ENCODE measurements around the gene EIF3B.
"Not testable (repeated sequence)": the region's sequence is repeated elsewhere in the genome, so short reads cannot be mapped to it uniquely, and the experiment has no call there.

The EIF3B gene

DNA sequence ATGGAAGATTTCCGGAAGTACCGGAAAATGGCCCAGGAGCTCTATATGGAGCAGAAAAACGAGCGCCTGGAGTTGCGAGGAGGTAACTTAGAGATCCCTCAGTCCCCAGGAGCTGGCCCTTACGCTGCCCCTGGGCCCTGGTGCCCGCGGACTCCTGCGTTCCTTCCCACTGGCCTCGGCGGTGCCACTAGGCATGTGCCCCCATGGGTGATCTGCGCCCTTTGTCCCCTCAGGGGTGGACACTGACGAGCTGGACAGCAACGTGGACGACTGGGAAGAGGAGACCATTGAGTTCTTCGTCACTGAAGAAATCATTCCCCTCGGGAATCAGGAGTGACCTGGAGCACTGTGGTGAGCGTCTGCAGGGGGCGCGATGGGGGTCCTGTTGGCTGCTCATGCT lies 24.5 kb downstream of the EIF3B start:
- DNase-seq = no peak

DNA sequence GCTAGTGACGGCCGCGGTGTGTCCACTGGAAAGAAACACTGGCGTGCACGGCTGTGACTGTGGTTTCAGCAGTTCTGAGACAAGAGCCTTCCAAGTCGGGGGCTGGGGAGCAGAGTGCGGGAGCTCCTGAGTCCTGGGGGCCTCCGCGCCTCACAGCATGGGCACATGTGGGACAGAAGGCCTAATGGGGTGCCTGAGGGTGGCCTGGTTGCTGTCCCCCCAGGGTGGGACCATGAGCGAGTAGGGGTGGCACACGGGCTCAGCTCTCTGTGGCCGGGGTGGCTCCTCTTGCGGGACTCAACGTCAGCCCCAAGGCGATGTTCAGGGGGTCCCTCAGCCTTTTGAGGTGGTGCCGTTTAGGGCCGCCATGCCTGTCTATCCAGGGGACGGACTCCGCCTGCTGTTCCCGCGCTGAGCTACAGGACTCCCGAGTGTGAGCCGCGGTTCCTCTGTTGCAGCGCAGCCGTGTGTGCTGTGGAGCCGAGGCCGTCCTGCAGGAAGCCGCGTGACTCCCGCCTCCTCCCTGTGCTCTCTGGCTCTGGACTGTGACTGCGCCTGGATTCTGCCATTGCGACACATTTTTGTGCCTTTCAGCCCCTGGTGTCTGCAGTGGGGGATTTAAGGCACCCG lies 25.3 kb downstream of the EIF3B start:
- no peak for DNase-seq

DNA sequence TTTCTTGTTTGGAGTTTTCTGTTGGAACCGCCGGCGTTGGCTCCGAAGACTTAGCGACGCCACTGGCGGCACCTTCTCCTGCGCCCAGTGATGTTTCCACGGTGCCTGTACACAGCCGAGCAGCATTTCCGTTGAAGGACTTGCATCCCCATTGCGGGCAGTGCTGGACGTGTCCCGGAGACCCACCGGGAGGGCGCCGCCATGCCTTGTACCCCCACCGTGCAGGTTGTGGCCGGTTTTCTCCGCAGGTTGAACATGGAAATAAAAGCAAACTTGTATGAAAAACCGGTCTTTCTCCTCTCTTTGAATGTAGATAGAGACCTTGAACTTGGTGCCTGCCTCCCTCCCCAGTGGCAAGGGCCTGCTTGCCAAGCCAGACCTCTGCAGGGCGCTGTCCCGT lies 25.8 kb downstream of the EIF3B start:
- DNase-seq = no peak

- no peak for DNase-seq
Measured at GRCh38 chr7:2381227-2381626, 26.6 kb downstream of the EIF3B start.

DNA sequence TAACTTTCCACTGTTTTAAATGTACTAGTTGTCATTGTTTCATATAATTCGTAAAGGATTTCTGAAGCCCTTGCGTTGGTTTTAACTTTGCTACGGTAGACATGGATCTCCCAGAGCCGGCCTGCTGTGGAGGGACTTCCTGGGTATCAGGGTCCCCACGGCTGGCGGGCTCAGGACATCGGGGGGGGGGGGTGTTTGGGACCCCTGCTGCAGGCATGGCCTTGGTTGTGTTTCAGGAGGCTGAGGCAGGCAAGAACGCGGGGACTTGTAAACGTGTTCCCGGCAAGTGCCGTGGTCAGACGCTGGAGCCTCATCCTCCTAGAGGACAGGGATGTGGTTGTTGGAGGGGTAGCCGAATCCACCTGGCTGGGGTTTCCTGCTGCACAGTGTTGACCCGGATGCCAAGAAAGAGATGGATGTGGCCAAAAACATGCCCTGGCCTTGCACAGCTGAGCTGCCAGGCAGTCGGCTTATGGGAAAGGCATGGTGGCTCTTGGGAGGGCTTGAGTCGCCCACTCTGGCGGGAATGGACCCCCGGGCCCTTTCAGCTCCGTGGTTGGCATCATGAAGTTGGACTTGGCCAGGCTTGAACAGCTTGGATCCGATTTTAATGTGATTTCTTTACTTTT lies 27.4 kb downstream of the EIF3B start:
- DNase-seq = no peak

DNA sequence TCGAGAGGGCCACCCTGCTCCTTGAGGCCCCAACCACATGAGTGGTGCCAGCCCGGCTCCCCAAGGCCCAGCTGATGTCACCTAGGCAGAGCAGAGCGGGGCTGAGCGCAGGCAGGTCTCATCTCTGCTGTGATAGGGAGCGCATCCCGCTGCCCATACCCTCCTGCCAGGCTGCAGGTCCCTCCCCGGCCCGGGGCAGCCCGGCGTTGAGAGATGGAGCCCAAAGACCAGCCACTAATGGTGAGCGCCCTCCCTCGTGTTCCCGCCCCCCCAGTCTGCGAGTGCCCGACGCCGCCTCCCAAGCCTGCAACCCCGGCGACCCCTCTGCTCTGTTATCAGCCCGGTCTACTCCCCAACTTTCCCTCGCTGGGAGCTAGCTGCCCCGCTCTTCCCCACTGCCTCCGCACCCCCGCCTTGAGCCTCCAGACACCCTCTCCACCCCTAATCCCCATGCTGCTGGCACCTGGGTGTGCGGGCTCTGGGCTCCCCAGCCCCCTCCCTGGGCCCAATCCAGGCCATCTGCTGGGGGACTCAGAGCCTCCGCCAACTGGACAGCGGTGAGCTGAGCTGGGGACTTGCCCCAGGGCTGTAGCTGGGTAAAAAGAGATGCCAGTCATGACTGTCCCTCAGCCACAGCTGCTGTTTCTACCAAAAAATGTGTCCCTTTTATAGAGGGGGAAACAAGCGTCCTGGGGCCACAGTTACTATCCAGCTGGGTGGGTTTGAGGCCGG lies 29.1 kb downstream of the EIF3B start:
- DNase-seq = no peak

GRCh38 chr7:2384354-2385243 lies 30.0 kb downstream of the EIF3B start:
- DNase-seq = no peak

DNA sequence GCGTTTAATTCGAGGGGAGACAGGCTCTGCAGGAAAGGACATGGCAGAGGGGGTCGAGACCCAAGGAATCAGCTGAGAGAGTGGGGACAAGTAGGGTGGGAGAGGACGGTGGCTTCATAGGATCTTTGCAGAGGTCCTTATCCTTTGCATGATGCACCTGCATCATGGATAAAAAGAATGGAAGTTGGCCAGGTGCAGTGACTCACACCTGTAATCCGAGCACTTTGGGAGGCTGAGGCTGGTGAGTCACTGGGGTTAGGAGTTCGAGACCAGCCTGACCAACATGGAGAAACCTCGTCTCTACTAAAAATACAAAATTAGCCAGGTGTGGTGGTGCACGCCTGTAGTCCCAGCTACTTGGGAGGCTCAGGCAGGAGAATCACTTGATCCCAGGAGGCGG lies 31.5 kb downstream of the EIF3B start:
- not testable (repeated sequence) for DNase-seq

- DNase-seq = no peak
Measured at GRCh38 chr7:2386964-2387669, 32.5 kb downstream of the EIF3B start.

GRCh38 chr7:2387897-2388636 lies 33.4 kb downstream of the EIF3B start:
- no peak for DNase-seq

- no peak for DNase-seq
Measured at GRCh38 chr7:2388637-2388954, 34.0 kb downstream of the EIF3B start.

DNA sequence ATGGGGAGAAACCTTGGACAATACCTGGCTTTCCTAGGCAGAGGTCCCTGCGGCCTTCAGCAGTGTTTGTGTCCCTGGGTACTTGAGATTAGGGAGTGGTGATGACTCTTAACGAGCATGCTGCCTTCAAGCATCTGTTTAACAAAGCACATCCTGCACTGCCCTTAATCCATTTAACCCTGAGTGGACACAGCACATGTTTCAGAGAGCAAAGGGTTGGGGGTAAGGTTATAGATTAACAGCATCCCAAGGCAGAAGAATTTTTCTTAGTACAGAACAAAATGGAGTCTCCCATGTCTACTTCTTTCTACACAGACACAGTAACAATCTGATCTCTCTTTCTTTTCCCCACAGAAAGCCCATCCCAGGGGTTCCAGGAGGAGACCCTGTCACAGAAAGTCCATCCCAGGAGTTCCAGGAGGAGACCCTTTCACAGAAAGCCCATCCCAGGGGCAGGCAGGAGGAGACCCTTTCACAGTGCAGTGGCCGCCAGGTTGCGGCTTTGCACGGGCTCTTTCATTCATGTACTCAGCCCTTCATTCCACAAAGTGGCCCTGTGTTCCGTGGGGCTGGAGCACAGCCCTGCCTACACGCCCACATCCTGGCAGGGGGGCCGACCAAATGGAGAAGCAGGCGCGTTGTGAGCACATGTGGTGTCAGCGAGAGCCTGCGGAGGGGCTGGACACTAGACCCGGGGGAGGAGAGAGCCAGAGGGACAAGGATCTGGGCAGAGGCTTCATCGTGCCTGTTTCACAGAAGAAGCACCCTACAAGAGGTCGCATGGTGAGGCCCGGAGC lies 35.6 kb downstream of the EIF3B start:
- DNase-seq = not testable (repeated sequence)

DNA sequence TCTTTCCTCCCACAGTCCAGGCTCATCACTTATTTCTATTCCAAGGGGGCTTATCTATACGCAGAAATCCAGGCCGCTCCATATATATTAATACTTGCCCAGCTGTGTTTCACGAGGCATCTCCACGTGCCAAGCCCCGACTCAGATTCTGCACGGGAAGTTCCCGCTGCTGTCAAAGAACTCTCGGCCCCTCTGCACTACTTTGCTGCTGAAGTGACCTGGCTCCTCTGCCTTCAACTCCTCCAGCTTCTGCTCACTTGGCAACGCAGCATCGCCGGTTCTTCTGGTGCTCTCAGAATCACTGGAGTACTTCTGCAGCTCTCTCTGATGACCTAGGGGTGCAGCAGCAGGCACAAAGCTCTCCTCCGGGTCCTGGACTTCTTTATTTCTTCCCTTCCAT lies 39.1 kb downstream of the EIF3B start:
- no peak for DNase-seq

DNA sequence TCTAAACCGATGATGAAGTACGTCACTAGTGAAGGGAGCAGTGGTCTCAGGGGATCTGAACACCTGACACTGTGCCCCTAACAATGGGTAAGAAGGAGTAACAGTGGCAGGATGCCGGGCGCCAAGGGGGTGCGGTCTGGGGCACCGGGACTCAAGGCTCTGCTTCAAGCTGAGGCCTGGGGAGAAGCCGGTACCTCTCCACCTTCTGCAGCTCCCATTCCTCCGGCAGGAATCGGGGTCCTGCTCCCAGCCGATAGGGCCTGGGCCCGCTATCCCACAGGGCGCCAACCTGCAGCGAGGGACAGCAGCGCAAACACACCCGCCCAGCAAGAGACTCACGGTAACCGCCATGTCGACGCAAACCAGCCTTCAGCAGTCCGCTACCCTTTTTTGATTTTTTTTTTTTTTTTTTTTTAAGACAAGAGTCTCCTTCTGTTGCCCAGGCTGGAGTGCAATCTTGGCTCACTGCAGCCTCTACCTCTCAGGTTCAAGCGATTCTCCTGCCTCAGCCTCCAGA lies 40.0 kb downstream of the EIF3B start:
- no peak for DNase-seq

GRCh38 chr7:2398506-2398905 lies 43.9 kb downstream of the EIF3B start:
- no peak for DNase-seq

DNA sequence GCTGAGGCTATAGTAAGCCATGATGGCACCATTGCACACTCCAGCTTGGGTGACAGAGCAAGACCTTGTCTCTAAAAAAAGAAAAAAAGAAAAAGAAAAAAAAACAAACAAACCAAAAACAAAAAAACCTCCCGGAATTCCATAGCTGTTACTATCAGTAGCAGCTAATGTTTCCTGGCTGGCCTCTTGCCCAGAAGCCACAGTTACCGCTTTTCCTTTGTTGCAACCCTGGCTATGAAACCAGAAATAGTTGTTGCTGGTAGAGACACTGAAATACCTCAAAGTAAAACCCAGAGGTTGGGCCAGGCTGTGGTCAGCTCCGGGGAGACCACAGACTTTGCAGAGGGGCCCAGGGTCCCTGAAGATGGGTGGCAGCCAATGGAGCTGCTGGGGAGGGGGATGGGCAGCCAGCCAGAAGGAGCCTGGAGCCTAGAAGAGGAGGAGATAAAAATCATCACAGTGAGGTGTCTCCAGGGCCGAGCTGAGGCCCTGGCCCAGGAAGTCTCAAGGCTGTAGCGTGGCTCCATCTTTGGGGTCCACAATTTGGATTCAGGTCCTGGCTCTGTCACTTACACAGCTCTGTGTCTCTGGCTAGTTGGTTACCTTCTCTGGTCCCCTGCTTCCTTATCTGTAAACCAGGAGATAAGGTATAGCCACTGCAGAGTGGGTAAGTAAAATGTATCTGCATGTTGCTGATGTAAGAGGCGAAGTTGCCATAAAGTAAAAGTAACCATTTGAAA lies 45.4 kb downstream of the EIF3B start:
- no peak for DNase-seq

- no peak for DNase-seq
Measured at GRCh38 chr7:2402687-2403013, 48.0 kb downstream of the EIF3B start.

- DNase-seq = peak; percentile 93
Measured at GRCh38 chr7:2403014-2403717, 48.5 kb downstream of the EIF3B start, which contains the start of gene CHST12. CHST12 (plus strand) TSS chr7:2403611; CDS start chr7:2432640, 29,029 bp downstream.
